Brain microvascular endothelial cell (primary cell): ENCODE results near the gene NBL1.

Source experiments
- DNase-seq: peaks from one replicate; pipeline ENCODE4 v3.0.0-alpha.2; 2020
- H3K27ac ChIP-seq: fragments of 250-450 bp; sonication (Bioruptor Pico); 2 replicates; pipeline ENCODE4 v1.5.1; 2020; ENCODE audit warnings: mild to moderate bottlenecking, moderate library complexity
- H3K27me3 ChIP-seq: fragments of 250-450 bp; sonication (Bioruptor Pico); replicated peaks from 2 replicates; pipeline ENCODE4 v1.5.1; 2020; ENCODE audit warnings: mild to moderate bottlenecking
- H3K36me3 ChIP-seq: fragments of 250-450 bp; sonication (Bioruptor Pico); replicated peaks from 2 replicates; pipeline ENCODE4 v1.5.1; 2020; ENCODE audit warnings: mild to moderate bottlenecking
- H3K4me3 ChIP-seq: 2 replicates; pipeline ENCODE4 v1.5.1; 2011; ENCODE audit warnings: low read depth, mild to moderate bottlenecking, control low read depth, low read length, moderate library complexity
- in situ Hi-C: cut with HindIII; loops from 2 replicates; pipeline ENCODE4 v1.10.0; 2017; ENCODE audit warnings: low sequenced_read_pairs, low pct_ligation_motif_present
- TF ChIP-seq, protein P1 (sequence below): IDR thresholded peaks from 2 replicates; pipeline ENCODE4 v1.5.1; 2011; ENCODE audit warnings: low read depth, mild to moderate bottlenecking, moderate library complexity, low read length, control low read depth, inconsistent platforms; ENCODE audit errors: missing control alignments

NBL1 gene

DNA sequence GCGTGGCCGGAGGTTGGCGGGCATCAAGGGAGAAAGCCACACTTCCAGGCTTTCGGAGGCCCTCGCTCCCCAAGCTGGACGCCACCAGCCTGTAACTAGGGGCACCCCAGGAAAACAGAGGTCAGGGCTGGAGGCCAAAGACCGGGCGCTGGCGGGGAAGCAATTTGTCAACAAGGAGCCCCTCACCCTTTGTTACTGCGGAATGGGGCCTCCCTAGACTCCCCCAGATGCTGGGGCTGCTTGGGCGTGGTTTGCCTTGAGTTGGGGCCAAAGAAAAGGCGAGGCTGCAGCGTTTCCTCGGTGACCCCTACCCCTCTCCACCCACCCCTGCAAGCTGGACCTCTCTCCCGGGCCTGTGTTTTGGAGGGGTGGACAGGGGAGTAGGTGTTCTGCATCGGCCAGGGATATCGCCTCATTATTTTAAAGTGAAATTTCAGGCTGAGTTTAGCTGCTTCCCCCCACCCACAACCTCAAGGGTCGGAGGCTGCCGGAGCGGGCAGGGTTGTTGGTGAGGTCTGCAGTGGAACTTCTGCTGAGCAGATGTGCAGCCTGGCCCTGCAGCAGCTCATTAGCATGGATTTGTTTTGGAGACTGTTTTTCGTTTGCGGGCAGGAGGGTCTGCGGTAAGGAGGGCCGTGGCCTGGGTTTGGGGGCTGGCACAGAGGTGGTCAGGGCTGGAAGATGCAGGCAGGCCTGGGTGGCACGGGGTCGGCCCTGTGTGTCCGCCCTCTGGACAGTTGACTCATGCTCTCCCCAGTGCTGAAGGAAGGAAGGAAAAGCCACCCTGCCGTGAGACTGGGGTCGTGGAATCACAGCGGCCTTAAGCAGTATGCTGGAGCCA is 1.5 kb downstream of the NBL1 start:
- H3K27me3 ChIP-seq: no peaks in the 10 kb centered on the region
- TF ChIP-seq, protein P1, sequence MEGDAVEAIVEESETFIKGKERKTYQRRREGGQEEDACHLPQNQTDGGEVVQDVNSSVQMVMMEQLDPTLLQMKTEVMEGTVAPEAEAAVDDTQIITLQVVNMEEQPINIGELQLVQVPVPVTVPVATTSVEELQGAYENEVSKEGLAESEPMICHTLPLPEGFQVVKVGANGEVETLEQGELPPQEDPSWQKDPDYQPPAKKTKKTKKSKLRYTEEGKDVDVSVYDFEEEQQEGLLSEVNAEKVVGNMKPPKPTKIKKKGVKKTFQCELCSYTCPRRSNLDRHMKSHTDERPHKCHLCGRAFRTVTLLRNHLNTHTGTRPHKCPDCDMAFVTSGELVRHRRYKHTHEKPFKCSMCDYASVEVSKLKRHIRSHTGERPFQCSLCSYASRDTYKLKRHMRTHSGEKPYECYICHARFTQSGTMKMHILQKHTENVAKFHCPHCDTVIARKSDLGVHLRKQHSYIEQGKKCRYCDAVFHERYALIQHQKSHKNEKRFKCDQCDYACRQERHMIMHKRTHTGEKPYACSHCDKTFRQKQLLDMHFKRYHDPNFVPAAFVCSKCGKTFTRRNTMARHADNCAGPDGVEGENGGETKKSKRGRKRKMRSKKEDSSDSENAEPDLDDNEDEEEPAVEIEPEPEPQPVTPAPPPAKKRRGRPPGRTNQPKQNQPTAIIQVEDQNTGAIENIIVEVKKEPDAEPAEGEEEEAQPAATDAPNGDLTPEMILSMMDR: no peak
- in situ Hi-C loops: loop anchor here (25.0 kb wide), 1 partner anchor 258 kb away; no protein-coding TSS in a partner anchor
- no peaks in the 10 kb centered on the region for H3K36me3 ChIP-seq
- H3K4me3 ChIP-seq: peak overlapping the region; percentile 87
- DNase-seq: no peak
- peak overlapping the region; percentile 68 for H3K27ac ChIP-seq

DNA sequence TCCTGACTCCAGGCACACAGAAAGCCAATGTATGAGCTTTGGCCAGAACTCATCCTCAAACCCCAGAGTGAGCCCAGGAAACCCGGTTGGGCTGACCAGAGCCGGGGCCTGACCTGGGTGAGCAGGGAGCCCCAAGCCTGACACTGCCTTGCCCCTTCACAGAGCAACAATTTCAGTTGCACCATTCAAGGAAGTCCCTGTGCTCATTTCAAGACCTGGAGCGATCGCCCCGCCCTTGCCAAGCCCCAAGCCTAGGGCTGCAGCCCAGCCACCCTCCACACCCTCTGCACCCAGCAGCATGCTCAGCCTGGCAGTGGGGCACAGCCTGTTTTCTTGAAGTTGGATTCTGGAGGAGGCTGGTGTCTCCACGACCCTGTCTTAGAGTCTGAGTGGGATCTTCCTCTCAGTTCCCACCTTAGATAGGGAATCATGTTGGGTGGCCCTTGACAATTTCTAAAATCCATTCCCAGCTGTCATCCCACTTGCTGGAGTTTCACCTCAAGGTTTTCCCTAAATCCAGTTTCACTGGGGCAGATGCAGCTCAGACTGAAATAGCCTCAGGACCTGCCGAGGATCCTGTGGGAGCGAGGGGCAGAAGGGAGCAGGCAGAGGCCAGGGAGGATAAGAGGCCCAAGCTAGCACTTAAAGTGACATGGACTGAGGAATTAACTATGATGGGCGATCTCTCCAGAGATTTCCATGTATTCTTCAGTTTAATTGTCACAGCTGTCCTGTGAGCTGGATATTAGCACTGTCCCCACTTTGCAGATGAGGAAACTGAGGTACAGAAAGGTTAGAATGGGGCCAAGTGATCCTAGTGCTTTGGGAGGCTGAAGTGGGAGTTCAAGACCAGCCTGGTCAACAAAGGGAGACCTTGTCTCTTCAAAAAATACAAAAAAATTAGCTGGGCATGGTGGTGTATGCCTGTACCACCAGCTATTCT is 2.5 kb downstream of the NBL1 start:
- H3K27ac ChIP-seq: no peak overlapping the region

DNA sequence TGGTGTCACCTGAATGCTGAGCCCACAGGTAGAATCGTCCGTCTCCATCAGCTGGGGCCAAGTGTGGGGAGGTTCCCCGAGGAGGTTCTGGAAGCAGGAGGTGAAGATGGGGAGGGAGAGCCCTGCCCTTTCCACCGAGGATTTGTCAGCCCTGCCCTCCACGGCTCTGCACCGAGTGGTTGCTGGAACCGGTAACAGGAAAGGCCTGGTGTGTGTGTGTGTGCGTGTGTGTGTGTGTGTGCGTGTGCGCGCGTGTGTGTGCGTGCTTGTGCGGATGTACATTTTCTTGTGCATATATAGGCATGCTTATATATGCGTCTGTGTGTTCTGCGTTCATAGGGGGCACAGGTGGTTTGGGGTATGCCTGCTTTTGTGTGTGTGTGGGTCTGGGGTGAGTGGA is 3.5 kb downstream of the NBL1 start:
- in situ Hi-C loops: loop anchor here (25.0 kb wide), 1 partner anchor 260 kb away; no protein-coding TSS in a partner anchor
- no peaks in the 10 kb centered on the region for H3K36me3 ChIP-seq
- no peak overlapping the region for H3K27ac ChIP-seq
- DNase-seq: no peak
- TF ChIP-seq, protein P1: no peak
- no peak overlapping the region for H3K4me3 ChIP-seq
- no peaks in the 10 kb centered on the region for H3K27me3 ChIP-seq

More for the DNA sequence above, 2.5 kb downstream of the NBL1 start:
- TF ChIP-seq, protein P1: no peak
- Histone ChIP-seq H3K36me3 (no peaks in the 10 kb centered on the region), H3K4me3 (peak overlapping the region; percentile 87), H3K27me3 (no peaks in the 10 kb centered on the region)
- in situ Hi-C loops: loop anchor here (25.0 kb wide), 1 partner anchor 259 kb away; no protein-coding TSS in a partner anchor
- no peak for DNase-seq

DNA sequence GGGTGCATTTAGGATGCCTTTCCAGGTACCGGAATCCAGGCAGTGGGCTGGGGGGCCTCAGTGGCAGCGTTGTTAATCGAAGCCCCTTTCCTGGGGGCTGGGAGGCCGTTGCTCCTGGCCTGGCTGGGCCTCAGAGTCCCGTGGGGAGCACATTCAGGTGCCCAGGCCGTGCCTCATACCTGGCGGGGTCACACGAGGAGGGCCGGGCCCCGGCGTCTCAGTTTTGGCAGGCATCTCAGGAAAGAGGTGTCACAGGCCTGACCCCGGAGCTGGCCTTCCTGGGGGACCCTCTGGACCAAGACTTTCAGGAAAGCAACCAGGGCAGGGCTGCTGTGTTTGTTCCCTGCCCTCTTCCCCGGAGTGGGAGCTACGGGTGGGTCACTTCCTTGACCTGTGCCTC is 4.1 kb downstream of the NBL1 start:
- Histone ChIP-seq H3K27ac (no peak overlapping the region), H3K36me3 (no peaks in the 10 kb centered on the region), H3K4me3 (no peak overlapping the region), H3K27me3 (no peaks in the 10 kb centered on the region)
- no peak for DNase-seq
- TF ChIP-seq, protein P1: no peak
- in situ Hi-C loops: loop anchor here (25.0 kb wide), 1 partner anchor 261 kb away; no protein-coding TSS in a partner anchor

DNA sequence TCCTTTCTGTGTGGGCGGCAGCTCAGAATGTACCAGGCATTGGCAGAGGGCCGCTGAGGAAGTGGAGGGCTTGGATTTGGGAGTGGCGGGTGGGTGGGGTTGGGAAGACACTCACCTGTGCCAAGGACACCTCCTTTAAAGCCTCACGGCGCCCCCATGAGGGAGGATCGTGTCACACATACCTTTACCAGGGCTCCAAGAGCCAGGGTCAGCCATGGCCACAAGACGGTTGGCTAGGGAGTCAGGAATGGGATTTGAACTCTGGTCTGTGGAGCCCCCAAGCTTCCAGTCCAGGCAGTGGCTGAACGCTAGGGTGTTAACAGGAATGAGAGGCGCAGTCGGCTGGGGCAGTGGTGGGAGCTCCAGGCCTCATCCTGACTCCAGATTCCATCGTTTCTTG is 4.6 kb downstream of the NBL1 start:
- DNase-seq: no peak
- Histone ChIP-seq H3K27ac (no peak overlapping the region), H3K36me3 (no peaks in the 10 kb centered on the region), H3K27me3 (no peaks in the 10 kb centered on the region), H3K4me3 (no peak overlapping the region)
- TF ChIP-seq, protein P1: peak; percentile 36
- in situ Hi-C loops: loop anchor here (25.0 kb wide), 1 partner anchor 261 kb away; no protein-coding TSS in a partner anchor
